T-cell (primary cell): ENCODE measurements around the gene PNPLA5. TPM values are rescaled to one million over a fixed set of nuclear protein-coding genes. Genes with fewer than 3 reads are reported as not detected.

Source experiments
- ATAC-seq, 4 experiments: fragments of 200-7000 bp in 3 of 4; fragments of 150-1000 bp in 1 of 4; cut with Tn5 transposase; replicated peaks in 1 of 4; 1 replicate in 3 of 4; 2 replicates in 1 of 4; pipeline ENCODE4 v1.10.0; 2021; ENCODE audit warnings: moderate library complexity in 3 of 4, mild to moderate bottlenecking in 2 of 4, moderate number of reproducible peaks in 1 of 4
- CTCF ChIA-PET, 2 donors: fragments of 300-600 bp; sonication (Branson Sonifier 250); formaldehyde crosslinking; loops; one replicate each; lab custom pipeline; 2022; ENCODE audit warnings: antibody characterized with exemption in 2 of 2; lab: Charles Lee
- POLR2A ChIA-PET, 2 donors: fragments of 300-600 bp; sonication (Branson Sonifier 250); formaldehyde crosslinking; loops; one replicate each; lab custom pipeline; 2022; ENCODE audit warnings: antibody characterized with exemption in 2 of 2; lab: Charles Lee
- DNase-seq, 35 experiments: peaks; one replicate each; pipeline versions ENCODE4 v3.0.0 to v3.0.0-alpha.2; 2013 to 2023
- H3K27ac ChIP-seq: one replicate; pipeline ENCODE4 v1.5.1; 2013; ENCODE audit warnings: low read length
- H3K27me3 ChIP-seq, 2 experiments: replicated peaks in 1 of 2; 1 replicate in 1 of 2; 2 replicates in 1 of 2; pipeline versions ENCODE4 v1.6.1 to v1.7.0; 2013; ENCODE audit warnings: low read length in 1 of 2, mixed read lengths in 1 of 2; ENCODE audit not compliant: control insufficient read depth in 2 of 2, insufficient read depth in 2 of 2; ENCODE audit errors: extremely low read depth in 1 of 2
- H3K36me3 ChIP-seq, 2 donors: 1 replicate in 1 of 2; 2 replicates in 1 of 2; pipeline versions ENCODE4 v1.6.1 to v1.7.0; 2013; ENCODE audit warnings: low read length in 1 of 2; ENCODE audit not compliant: control insufficient read depth in 2 of 2, insufficient read depth in 1 of 2; ENCODE audit errors: extremely low read depth in 1 of 2
- H3K4me1 ChIP-seq, 2 experiments: 1 replicate in 1 of 2; 2 replicates in 1 of 2; pipeline versions ENCODE4 v1.6.1 to v1.7.0; 2013; ENCODE audit warnings: low read length in 2 of 2, mixed read lengths in 1 of 2; ENCODE audit not compliant: insufficient read depth in 2 of 2, control insufficient read depth in 1 of 2; ENCODE audit errors: extremely low read depth in 1 of 2
- H3K4me3 ChIP-seq, 2 donors: 1 replicate in 1 of 2; 2 replicates in 1 of 2; pipeline versions ENCODE4 v1.5.1 to v1.7.0; 2013; ENCODE audit warnings: mild to moderate bottlenecking in 2 of 2, low read length in 1 of 2, moderate library complexity in 1 of 2; ENCODE audit not compliant: control insufficient read depth in 1 of 2; ENCODE audit errors: extremely low read depth in 1 of 2
- H3K9me3 ChIP-seq: 2 replicates; pipeline ENCODE4 v1.7.0; 2013
- H3K27ac Mint-ChIP-seq, 2 donors: one replicate each; pipeline ENCODE4 v1.8.0; 2020 to 2021; ENCODE audit warnings: mild to moderate bottlenecking in 2 of 2, mixed read lengths in 2 of 2
- H3K27me3 Mint-ChIP-seq, 2 donors: one replicate each; pipeline ENCODE4 v1.8.0; 2021 to 2022; ENCODE audit warnings: mixed read lengths in 2 of 2
- H3K36me3 Mint-ChIP-seq: one replicate; pipeline ENCODE4 v1.8.0; 2021; ENCODE audit warnings: mixed read lengths
- H3K4me1 Mint-ChIP-seq, 3 donors: one replicate each; pipeline ENCODE4 v1.8.0; 2020 to 2022; ENCODE audit warnings: mixed read lengths in 3 of 3, mild to moderate bottlenecking in 1 of 3
- H3K4me3 Mint-ChIP-seq, 3 donors: one replicate each; pipeline ENCODE4 v1.8.0; 2020 to 2022; ENCODE audit warnings: mild to moderate bottlenecking in 3 of 3, mixed read lengths in 3 of 3, moderate library complexity in 3 of 3
- H3K9me3 Mint-ChIP-seq, 3 donors: one replicate each; pipeline ENCODE4 v1.8.0; 2020 to 2022; ENCODE audit warnings: mixed read lengths in 3 of 3
- WGBS: methylation state at CpG from one replicate; pipeline ENCODE4 v1.1.5; 2013; ENCODE audit warnings: missing lambda C conversion rate; ENCODE audit not compliant: insufficient coverage; 5-methylcytosine and 5-hydroxymethylcytosine counted together
- total RNA-seq, 35 experiments: library from RNA in 6 of 35; stranded (reverse) in 6 of 35; fragments of 120-200 nt in 1 of 35; gene quantifications; one replicate each; pipeline versions ENCODE4 v1.2.1 to v1.2.4 and lab custom pipeline; 2013 to 2026

Gene PNPLA5
- total RNA-seq, 5 donors from 2014 or later (not counting 1 experiment from before 2014, with no cell fraction given), result not detected

GRCh38 chr22:43860126-43860525, 31.7 kb downstream of the PNPLA5 start:
- H3K27me3 Mint-ChIP-seq, result peaks cover 55 to 82% of the 10 kb centered on the region in 2 donors
- POLR2A ChIA-PET, result no interaction called here
- CTCF ChIA-PET, result no interaction called here

GRCh38 chr22:43859621-43860020, 32.2 kb downstream of the PNPLA5 start:
- DNase-seq, result no peak
- Mint-ChIP-seq H3K27me3 (peaks cover 50 to 81% of the 10 kb centered on the region in 2 donors), H3K9me3 (peaks cover 3 to 12% (median 3%) of the 10 kb centered on the region in 3 donors), H3K27ac (no peak overlapping the region), H3K36me3 (no peaks in the 10 kb centered on the region), H3K4me3 (no peak overlapping the region), H3K4me1 (peaks cover 0 to 8% (median 4%) of the 10 kb centered on the region in 3 donors)
- ChIA-PET CTCF (no interaction called here), POLR2A (no interaction called here)
- no peaks in the 10 kb centered on the region for H3K36me3 ChIP-seq
- WGBS, result 91% methylated on average over 6 of the region's 14 CpGs
- peaks cover 14 to 58% of the 10 kb centered on the region in 2 experiments for H3K27me3 ChIP-seq
- H3K9me3 ChIP-seq, result no peaks in the 10 kb centered on the region
- ATAC-seq, result no peak
- H3K4me1 ChIP-seq, result peaks cover 0 to 2% of the 10 kb centered on the region in 2 experiments
- no peak overlapping the region for H3K27ac ChIP-seq
- H3K4me3 ChIP-seq, result no peak overlapping the region

More at GRCh38 chr22:43860126-43860525, 31.7 kb downstream of the PNPLA5 start:
- DNase-seq, result no peak
- Mint-ChIP-seq H3K27ac (no peak overlapping the region), H3K4me3 (no peak overlapping the region), H3K4me1 (peaks cover 0 to 8% (median 4%) of the 10 kb centered on the region in 3 donors), H3K36me3 (no peaks in the 10 kb centered on the region), H3K9me3 (peaks cover 3 to 12% (median 3%) of the 10 kb centered on the region in 3 donors)
- 59% methylated on average over 11 of the region's 11 CpGs for WGBS
- Histone ChIP-seq H3K27me3 (peaks cover 14 to 57% of the 10 kb centered on the region in 2 experiments), H3K4me3 (no peak overlapping the region), H3K9me3 (no peaks in the 10 kb centered on the region), H3K27ac (no peak overlapping the region), H3K4me1 (peaks cover 0 to 2% of the 10 kb centered on the region in 2 experiments), H3K36me3 (no peaks in the 10 kb centered on the region)
- ATAC-seq, result no peak

DNA sequence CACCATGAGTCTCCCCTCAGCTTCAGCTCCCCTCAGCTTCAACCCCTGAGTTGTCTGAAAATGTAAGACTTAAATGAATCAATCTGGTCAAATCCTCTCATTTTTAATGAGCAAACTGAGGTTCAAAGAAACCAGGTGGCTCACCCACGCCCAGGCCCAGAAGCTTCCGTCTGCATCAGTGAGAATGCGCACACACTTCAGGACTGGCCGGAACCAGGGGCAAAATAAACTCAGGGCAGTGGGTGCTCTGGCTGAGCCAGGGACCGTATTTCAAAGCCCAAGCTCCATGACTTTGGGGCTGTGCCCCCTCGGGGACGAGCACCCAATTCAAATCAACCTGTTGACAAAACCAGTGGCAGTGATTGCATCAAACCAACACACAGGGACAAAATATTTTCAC, 32.6 kb downstream of the PNPLA5 start:
- ATAC-seq (no peak), DNase-seq (no peak)
- H3K27ac ChIP-seq, result no peak overlapping the region
- H3K36me3 ChIP-seq, result no peaks in the 10 kb centered on the region
- H3K27me3 ChIP-seq, result peaks cover 14 to 63% of the 10 kb centered on the region in 2 experiments
- H3K9me3 ChIP-seq, result no peaks in the 10 kb centered on the region
- CTCF ChIA-PET, result interaction anchor here in 1 of 2 donors (0.6 kb wide), 1 partner anchor 1014 kb away, joined by 3 read pairs; no protein-coding TSS in a partner anchor
- Mint-ChIP-seq H3K9me3 (peaks cover 3 to 12% (median 3%) of the 10 kb centered on the region in 3 donors), H3K27me3 (peaks cover 46 to 77% of the 10 kb centered on the region in 2 donors), H3K36me3 (no peaks in the 10 kb centered on the region), H3K4me1 (peaks cover 0 to 8% (median 4%) of the 10 kb centered on the region in 3 donors), H3K4me3 (no peak overlapping the region), H3K27ac (no peak overlapping the region)
- H3K4me1 ChIP-seq, result peaks cover 0 to 2% of the 10 kb centered on the region in 2 experiments
- POLR2A ChIA-PET, result no interaction called here
- 70% methylated on average over 6 of the region's 7 CpGs for WGBS
- H3K4me3 ChIP-seq, result no peak overlapping the region

DNA sequence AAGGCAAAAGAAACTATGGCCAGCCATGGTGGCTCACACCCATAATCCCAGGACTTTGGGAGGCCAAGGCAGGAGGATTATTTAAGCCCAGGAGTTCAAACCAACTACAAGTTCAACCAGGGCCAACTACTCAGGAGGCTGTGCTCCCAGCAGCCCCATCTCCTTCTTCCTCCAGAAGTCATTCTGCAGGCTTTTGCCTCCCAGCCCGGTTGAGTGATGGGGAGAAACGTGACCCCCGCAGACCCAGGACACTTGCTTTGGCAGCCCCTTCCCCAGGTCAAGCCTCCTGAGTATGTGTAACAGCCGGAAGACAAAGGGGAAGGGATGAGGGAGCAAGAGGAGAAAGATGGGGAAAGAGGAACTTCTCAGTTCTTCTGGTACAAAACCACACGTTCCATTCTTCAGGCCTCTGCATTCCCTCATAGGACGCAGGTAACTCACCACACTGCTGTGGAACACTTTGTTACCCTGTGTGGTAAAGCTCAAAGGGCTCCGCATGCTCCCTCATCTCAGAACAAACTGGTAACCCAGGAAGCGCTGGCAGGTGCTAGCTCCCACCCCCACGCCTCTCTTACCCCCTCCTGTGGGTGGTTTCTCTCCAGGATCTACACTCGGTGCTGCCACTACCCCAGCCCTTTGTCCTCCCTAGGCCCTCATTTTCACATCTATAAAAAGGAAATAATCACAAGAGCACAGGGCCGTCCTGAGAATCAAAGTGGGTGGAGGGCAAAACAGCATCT, 33.5 kb downstream of the PNPLA5 start:
- Mint-ChIP-seq H3K27ac (no peak overlapping the region), H3K4me1 (peaks cover 0 to 8% (median 4%) of the 10 kb centered on the region in 3 donors), H3K36me3 (no peaks in the 10 kb centered on the region), H3K27me3 (peaks cover 38 to 75% of the 10 kb centered on the region in 2 donors), H3K9me3 (peaks cover 3 to 12% (median 3%) of the 10 kb centered on the region in 3 donors), H3K4me3 (no peak overlapping the region)
- 14% methylated on average over 4 of the region's 11 CpGs for WGBS
- Histone ChIP-seq H3K27me3 (peaks cover 9 to 67% of the 10 kb centered on the region in 2 experiments), H3K9me3 (no peaks in the 10 kb centered on the region), H3K27ac (no peak overlapping the region), H3K4me1 (peaks cover 0 to 2% of the 10 kb centered on the region in 2 experiments), H3K36me3 (no peaks in the 10 kb centered on the region), H3K4me3 (no peak overlapping the region)
- ATAC-seq (no peak), DNase-seq (no peak)
- POLR2A ChIA-PET, result no interaction called here
- CTCF ChIA-PET, result interaction anchor here in 1 of 2 donors (0.6 kb wide), 1 partner anchor 1014 kb away, joined by 3 read pairs; no protein-coding TSS in a partner anchor

GRCh38 chr22:43857367-43857766, 34.4 kb downstream of the PNPLA5 start:
- Histone ChIP-seq H3K27ac (no peak overlapping the region), H3K4me1 (peaks cover 0 to 2% of the 10 kb centered on the region in 2 experiments), H3K4me3 (no peak overlapping the region), H3K9me3 (no peaks in the 10 kb centered on the region), H3K36me3 (no peaks in the 10 kb centered on the region), H3K27me3 (peaks cover 5 to 68% of the 10 kb centered on the region in 2 experiments)
- DNase-seq (no peak), ATAC-seq (no peak)
- Mint-ChIP-seq H3K4me1 (peaks cover 0 to 4% (median 3%) of the 10 kb centered on the region in 3 donors), H3K9me3 (peaks cover 3 to 12% (median 3%) of the 10 kb centered on the region in 3 donors), H3K27me3 (peaks cover 37 to 71% of the 10 kb centered on the region in 2 donors), H3K36me3 (no peaks in the 10 kb centered on the region), H3K27ac (no peak overlapping the region), H3K4me3 (no peak overlapping the region)
- ChIA-PET POLR2A (no interaction called here), CTCF (no interaction called here)

- ATAC-seq (no peak), DNase-seq (no peak)
- H3K27ac Mint-ChIP-seq, result no peak overlapping the region
- no peaks in the 10 kb centered on the region for H3K4me1 Mint-ChIP-seq
- no peak overlapping the region for H3K4me3 Mint-ChIP-seq
- WGBS, result 94% methylated on average over 4 of the region's 4 CpGs
- ChIA-PET POLR2A (no interaction called here), CTCF (no interaction called here)
- peaks cover 30 to 68% of the 10 kb centered on the region in 2 donors for H3K27me3 Mint-ChIP-seq
- Histone ChIP-seq H3K4me3 (no peak overlapping the region), H3K27me3 (peaks cover 0 to 65% of the 10 kb centered on the region in 2 experiments), H3K4me1 (no peaks in the 10 kb centered on the region), H3K27ac (no peak overlapping the region), H3K36me3 (no peaks in the 10 kb centered on the region), H3K9me3 (no peaks in the 10 kb centered on the region)
- no peaks in the 10 kb centered on the region for H3K36me3 Mint-ChIP-seq
- H3K9me3 Mint-ChIP-seq, result peaks cover 3 to 12% (median 3%) of the 10 kb centered on the region in 3 donors
These were observed 36.4 kb downstream of the PNPLA5 start for GRCh38 chr22:43855431-43855830.
